WTC11 (cell line): ENCODE data around the gene GMEB2. TPM values are rescaled to one million over a fixed set of nuclear protein-coding genes. Genes with fewer than 3 reads are reported as not detected.

Experiments
- ATAC-seq: fragments of 200-7000 bp; cut with Tn5 transposase; 2 replicates; pipeline ENCODE4 v1.10.0; 2021; ENCODE audit warnings: mild to moderate bottlenecking, moderate library complexity
- CTCF ChIA-PET: fragments of 300-600 bp; sonication (Branson Sonifier 250); formaldehyde crosslinking; loops from one replicate; lab custom pipeline; 2021; ENCODE audit warnings: antibody characterized with exemption; lab: Charles Lee
- POLR2A ChIA-PET: fragments of 350-600 bp; sonication (Branson Sonifier 250); formaldehyde crosslinking; loops from one replicate; lab custom pipeline; 2021; ENCODE audit warnings: antibody characterized with exemption; lab: Charles Lee
- DNase-seq: peaks from one replicate; pipeline ENCODE4 v3.0.0; 2021; ENCODE audit warnings: low spot score
- H3K27ac Mint-ChIP-seq: 2 replicates; pipeline ENCODE4 v1.8.0; 2021; ENCODE audit warnings: mixed read lengths
- H3K27me3 Mint-ChIP-seq: 2 replicates; pipeline ENCODE4 v1.8.0; 2021; ENCODE audit warnings: low read depth, mild to moderate bottlenecking, moderate library complexity, mixed read lengths
- H3K36me3 Mint-ChIP-seq: 2 replicates; pipeline ENCODE4 v1.8.0; 2021; ENCODE audit warnings: mixed read lengths
- H3K4me1 Mint-ChIP-seq: 2 replicates; pipeline ENCODE4 v1.8.0; 2022; ENCODE audit warnings: mixed read lengths
- H3K4me3 Mint-ChIP-seq: 2 replicates; pipeline ENCODE4 v1.8.0; 2021; ENCODE audit warnings: mild to moderate bottlenecking, moderate library complexity, mixed read lengths
- H3K9me3 Mint-ChIP-seq: 2 replicates; pipeline ENCODE4 v1.8.0; 2021; ENCODE audit warnings: mixed read lengths
- CREB1 ChIP-seq: sonication (generic); formaldehyde crosslinking; IDR thresholded peaks from 2 replicates; pipeline ENCODE4 v1.8.0; 2023; ENCODE audit warnings: mild to moderate bottlenecking, missing genetic modification reagents
- ESRRA ChIP-seq: sonication (generic); formaldehyde crosslinking; IDR thresholded peaks from 2 replicates; pipeline ENCODE4 v1.8.1; 2022; ENCODE audit warnings: mild to moderate bottlenecking, missing genetic modification reagents, borderline replicate concordance
- HMGA2 ChIP-seq: fragments of 250-450 bp; sonication (Bioruptor Pico); IDR thresholded peaks from 2 replicates; pipeline ENCODE4 v1.4.0; 2021; ENCODE audit warnings: mild to moderate bottlenecking, moderate library complexity
- HMGXB4 ChIP-seq: sonication (generic); formaldehyde crosslinking; IDR thresholded peaks from 2 replicates; pipeline ENCODE4 v1.8.1; 2023; ENCODE audit warnings: mild to moderate bottlenecking, moderate library complexity, missing genetic modification reagents
- IRF2 ChIP-seq: sonication (generic); formaldehyde crosslinking; IDR thresholded peaks from 2 replicates; pipeline ENCODE4 v1.8.0; 2022; ENCODE audit warnings: low read depth, missing genetic modification reagents, borderline replicate concordance
- MYBL2 ChIP-seq: sonication (generic); formaldehyde crosslinking; IDR thresholded peaks from 2 replicates; pipeline ENCODE4 v1.8.1; 2023; ENCODE audit warnings: mild to moderate bottlenecking, moderate library complexity, missing genetic modification reagents
- NFATC4 ChIP-seq: fragments of 250-450 bp; sonication (Bioruptor Pico); IDR thresholded peaks from 2 replicates; pipeline ENCODE4 v1.9.0; 2021; ENCODE audit warnings: mild to moderate bottlenecking
- PRDM15 ChIP-seq: sonication (generic); formaldehyde crosslinking; IDR thresholded peaks from 2 replicates; pipeline ENCODE4 v1.8.0; 2022; ENCODE audit warnings: missing genetic modification reagents
- USF1 ChIP-seq: sonication (generic); formaldehyde crosslinking; IDR thresholded peaks from 2 replicates; pipeline ENCODE4 v1.8.0; 2022; ENCODE audit warnings: mild to moderate bottlenecking, missing genetic modification reagents
- USF2 ChIP-seq: sonication (generic); formaldehyde crosslinking; IDR thresholded peaks from 2 replicates; pipeline ENCODE4 v1.8.1; 2023; ENCODE audit warnings: mild to moderate bottlenecking, missing genetic modification reagents, moderate library complexity
- ZNF121 ChIP-seq: sonication (generic); formaldehyde crosslinking; IDR thresholded peaks from 2 replicates; pipeline ENCODE4 v1.8.0; 2023; ENCODE audit warnings: missing genetic modification reagents
- total RNA-seq: library from RNA; stranded (reverse); gene quantifications from 3 replicates; pipeline ENCODE4 v1.2.3, GENCODE V29; 2021
- TF ChIP-seq, protein P1 (sequence below): fragments of 250-450 bp; sonication (Bioruptor Pico); IDR thresholded peaks from 2 replicates; pipeline ENCODE4 v1.8.0; 2021; ENCODE audit warnings: mild to moderate bottlenecking
- TF ChIP-seq, protein P2 (sequence below): fragments of 200-600 bp; IDR thresholded peaks from 2 replicates; pipeline ENCODE4 v1.8.0; 2022; ENCODE audit warnings: antibody characterized with exemption
- TF ChIP-seq, protein P3 (sequence below): sonication (generic); formaldehyde crosslinking; conservative IDR thresholded peaks from 2 replicates; pipeline ENCODE4 v1.8.1; 2023; ENCODE audit warnings: mild to moderate bottlenecking, low read depth, missing genetic modification reagents, moderate library complexity

GMEB2 gene
- total RNA-seq, 1 experiment from 2014 or later: 14.8 TPM

DNA sequence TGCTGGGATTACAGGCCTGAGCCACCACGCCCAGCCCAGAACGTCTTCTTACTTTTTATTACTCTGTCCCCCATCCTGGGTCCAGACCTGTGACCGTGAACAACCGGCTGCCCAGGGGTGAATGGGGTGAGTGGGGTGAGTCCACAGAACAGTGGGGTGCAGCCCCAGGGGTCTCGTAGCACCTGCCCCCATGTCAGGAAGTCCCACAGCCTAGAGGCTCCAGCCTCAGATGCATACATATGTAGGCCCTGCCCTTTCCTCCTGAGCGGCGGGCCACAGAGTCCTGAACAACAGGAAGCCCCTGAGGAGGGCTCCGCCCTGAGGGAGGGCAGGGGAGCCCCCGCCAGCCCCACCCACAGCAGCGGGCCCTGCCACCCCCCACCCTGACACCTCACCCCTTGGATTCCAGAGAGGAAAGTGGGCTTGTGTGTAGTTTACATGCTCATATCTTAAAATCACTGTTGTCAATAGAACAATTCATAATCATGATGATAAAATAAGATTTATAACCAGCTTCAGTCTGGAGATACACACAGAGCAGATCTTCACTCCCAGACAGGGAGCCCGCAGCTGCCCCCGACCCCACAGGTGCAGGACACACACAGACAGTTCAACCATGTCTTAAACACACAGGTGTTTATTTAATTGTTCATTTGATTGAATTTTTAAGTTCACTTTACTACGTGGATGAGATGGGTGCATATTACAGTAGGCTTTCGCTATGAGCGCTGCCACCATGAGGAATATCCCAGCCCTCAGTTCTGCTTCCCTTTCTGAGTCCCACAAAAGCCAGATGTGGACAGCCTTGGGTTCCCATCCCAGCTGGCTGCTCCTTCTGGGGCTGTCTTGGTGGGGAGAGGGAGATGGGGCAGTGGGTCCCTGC, 12.4 kb upstream of the GMEB2 start (continued):
- TF ChIP-seq NFATC4 (CRISPR knock-in tag) (no peak), MYBL2 (no peak), IRF2 (CRISPR knock-in tag) (no peak)
- TF ChIP-seq, protein P1, sequence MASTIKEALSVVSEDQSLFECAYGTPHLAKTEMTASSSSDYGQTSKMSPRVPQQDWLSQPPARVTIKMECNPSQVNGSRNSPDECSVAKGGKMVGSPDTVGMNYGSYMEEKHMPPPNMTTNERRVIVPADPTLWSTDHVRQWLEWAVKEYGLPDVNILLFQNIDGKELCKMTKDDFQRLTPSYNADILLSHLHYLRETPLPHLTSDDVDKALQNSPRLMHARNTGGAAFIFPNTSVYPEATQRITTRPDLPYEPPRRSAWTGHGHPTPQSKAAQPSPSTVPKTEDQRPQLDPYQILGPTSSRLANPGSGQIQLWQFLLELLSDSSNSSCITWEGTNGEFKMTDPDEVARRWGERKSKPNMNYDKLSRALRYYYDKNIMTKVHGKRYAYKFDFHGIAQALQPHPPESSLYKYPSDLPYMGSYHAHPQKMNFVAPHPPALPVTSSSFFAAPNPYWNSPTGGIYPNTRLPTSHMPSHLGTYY (CRISPR knock-in tag): no peak

DNA sequence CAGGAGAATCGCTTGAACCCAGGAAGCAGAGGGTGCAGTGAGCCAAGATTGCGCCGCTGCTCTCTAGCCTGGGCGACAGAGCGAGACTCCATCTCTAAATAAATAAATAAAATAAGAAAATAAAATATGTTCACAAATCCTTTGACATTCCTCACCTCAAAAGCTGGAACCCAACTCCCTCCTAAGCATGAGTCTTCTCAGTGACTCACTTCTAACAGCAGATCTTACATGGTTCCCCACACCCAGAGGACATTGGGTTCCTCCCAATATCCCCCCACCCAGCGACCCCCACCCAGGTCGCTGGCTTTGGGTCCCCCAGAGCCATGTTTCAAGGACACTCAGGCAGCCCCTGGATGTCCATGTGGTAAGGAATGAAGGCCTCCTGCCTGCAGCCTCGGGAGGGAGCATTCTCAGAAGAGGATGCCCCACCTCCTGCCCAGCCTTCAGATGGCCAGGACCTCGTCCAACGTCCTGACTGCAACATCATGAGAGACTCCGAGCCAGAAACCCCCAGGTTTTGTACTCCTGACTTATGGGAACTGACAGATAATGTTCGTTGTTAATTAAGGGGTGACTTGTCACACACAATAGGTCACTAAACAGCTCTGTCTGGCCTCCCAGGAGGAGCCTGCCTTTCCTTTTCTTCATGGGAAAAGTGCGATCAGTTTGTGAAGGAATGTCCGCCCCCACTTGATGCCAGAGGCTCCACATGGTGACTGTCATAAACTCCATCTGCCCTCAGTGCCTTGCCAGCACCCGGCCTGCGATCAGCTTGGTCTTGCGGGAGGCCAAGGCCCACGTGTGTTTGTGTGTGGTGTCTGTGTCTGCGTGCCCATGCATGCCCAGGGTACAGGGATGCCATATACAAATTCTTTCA, 10.1 kb upstream of the GMEB2 start:
- POLR2A ChIA-PET: no interaction called here
- Mint-ChIP-seq H3K4me1 (peaks cover 5% of the 10 kb centered on the region), H3K9me3 (no peaks in the 10 kb centered on the region), H3K27me3 (peaks cover 7% of the 10 kb centered on the region), H3K36me3 (no peaks in the 10 kb centered on the region), H3K27ac (no peak overlapping the region), H3K4me3 (no peak overlapping the region)
- no peak for ATAC-seq
- no peak for DNase-seq
- CTCF ChIA-PET: no interaction called here
- TF ChIP-seq ZNF121 (CRISPR knock-in tag) (no peak), CREB1 (no peak), USF2 (no peak), USF1 (no peak), HMGXB4 (no peak), PRDM15 (CRISPR knock-in tag) (no peak), ESRRA (CRISPR knock-in tag) (no peak), HMGA2 (CRISPR knock-in tag) (no peak), NFATC4 (CRISPR knock-in tag) (no peak)
- TF ChIP-seq, protein P2, sequence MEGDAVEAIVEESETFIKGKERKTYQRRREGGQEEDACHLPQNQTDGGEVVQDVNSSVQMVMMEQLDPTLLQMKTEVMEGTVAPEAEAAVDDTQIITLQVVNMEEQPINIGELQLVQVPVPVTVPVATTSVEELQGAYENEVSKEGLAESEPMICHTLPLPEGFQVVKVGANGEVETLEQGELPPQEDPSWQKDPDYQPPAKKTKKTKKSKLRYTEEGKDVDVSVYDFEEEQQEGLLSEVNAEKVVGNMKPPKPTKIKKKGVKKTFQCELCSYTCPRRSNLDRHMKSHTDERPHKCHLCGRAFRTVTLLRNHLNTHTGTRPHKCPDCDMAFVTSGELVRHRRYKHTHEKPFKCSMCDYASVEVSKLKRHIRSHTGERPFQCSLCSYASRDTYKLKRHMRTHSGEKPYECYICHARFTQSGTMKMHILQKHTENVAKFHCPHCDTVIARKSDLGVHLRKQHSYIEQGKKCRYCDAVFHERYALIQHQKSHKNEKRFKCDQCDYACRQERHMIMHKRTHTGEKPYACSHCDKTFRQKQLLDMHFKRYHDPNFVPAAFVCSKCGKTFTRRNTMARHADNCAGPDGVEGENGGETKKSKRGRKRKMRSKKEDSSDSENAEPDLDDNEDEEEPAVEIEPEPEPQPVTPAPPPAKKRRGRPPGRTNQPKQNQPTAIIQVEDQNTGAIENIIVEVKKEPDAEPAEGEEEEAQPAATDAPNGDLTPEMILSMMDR: no peak
- TF ChIP-seq, protein P3, sequence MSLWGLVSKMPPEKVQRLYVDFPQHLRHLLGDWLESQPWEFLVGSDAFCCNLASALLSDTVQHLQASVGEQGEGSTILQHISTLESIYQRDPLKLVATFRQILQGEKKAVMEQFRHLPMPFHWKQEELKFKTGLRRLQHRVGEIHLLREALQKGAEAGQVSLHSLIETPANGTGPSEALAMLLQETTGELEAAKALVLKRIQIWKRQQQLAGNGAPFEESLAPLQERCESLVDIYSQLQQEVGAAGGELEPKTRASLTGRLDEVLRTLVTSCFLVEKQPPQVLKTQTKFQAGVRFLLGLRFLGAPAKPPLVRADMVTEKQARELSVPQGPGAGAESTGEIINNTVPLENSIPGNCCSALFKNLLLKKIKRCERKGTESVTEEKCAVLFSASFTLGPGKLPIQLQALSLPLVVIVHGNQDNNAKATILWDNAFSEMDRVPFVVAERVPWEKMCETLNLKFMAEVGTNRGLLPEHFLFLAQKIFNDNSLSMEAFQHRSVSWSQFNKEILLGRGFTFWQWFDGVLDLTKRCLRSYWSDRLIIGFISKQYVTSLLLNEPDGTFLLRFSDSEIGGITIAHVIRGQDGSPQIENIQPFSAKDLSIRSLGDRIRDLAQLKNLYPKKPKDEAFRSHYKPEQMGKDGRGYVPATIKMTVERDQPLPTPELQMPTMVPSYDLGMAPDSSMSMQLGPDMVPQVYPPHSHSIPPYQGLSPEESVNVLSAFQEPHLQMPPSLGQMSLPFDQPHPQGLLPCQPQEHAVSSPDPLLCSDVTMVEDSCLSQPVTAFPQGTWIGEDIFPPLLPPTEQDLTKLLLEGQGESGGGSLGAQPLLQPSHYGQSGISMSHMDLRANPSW: no peak
